GM23338 (cell line): ENCODE results near the gene TNFRSF6B.

Experiments
- POLR2AphosphoS5 ChIP-seq: IDR thresholded peaks from 2 replicates; pipeline ENCODE4 v1.6.1; 2016; ENCODE audit warnings: antibody characterized with exemption, low read depth
- REST ChIP-seq: IDR thresholded peaks from one replicate; pipeline ENCODE4 v1.6.1; 2018; ENCODE audit warnings: antibody characterized with exemption; ENCODE audit not compliant: unreplicated experiment

GRCh38 chr20:63736893-63737694, 40.6 kb downstream of the TNFRSF6B start:
- no peak for TF ChIP-seq REST
- no peak for TF ChIP-seq POLR2AphosphoS5
